H1 (cell line): ENCODE results near the gene MBLAC1. TPM values are rescaled to one million over a fixed set of nuclear protein-coding genes. Genes with fewer than 3 reads are reported as not detected.

Source experiments
- ATF3 ChIP-seq: IDR thresholded peaks from 2 replicates; pipeline ENCODE4 v1.6.1; 2011; ENCODE audit warnings: low read depth, mild to moderate bottlenecking, low read length; ENCODE audit not compliant: insufficient read depth
- polyA plus RNA-seq, 7 experiments: library from polyadenylated mRNA; depleted of rRNA in 3 of 7; stranded (reverse) in 5 of 7; unstranded in 2 of 7; fragments of >200 nt in 5 of 7; fragments of 200-250 nt in 2 of 7; gene quantifications; 1 replicate in 5 of 7; 2 replicates in 1 of 7; 4 replicates in 1 of 7; pipeline versions ENCODE4 v1.2.1 to v1.2.3, GENCODE V29; 2011 to 2013; ENCODE audit warnings: missing spikeins in 2 of 7, mixed read lengths in 2 of 7
- total RNA-seq: library from RNA; stranded (reverse); fragmentation: NEBNext Ultra II Directional; extraction: Animal tissue kit (Norgen Biotek cat#: 25700); gene quantifications from 2 replicates; pipeline ENCODE4 v1.2.1, GENCODE V29; 2021

MBLAC1 gene
- total and polyA plus RNA-seq, 2 of the 8 experiments (the other 6 are each of a cell fraction or from before 2014, with no cell fraction given): 1.00 to 1.7 TPM

GRCh38 chr7:100119072-100119969 lies 7.4 kb upstream of the MBLAC1 start, which contains the start of the genes CNPY4 and TAF6 (continued):
- TF ChIP-seq ATF3: no peak
